CD4-positive, alpha-beta T cell (primary cell): Measurements from ENCODE around the gene PAWR. TPM values are rescaled to one million over a fixed set of nuclear protein-coding genes. Genes with fewer than 3 reads are reported as not detected.

ENCODE experiments used
- ATAC-seq: fragments of 200-7000 bp; cut with Tn5 transposase; one replicate; pipeline ENCODE4 v1.10.0; 2022; ENCODE audit warnings: mild to moderate bottlenecking; ENCODE audit not compliant: poor library complexity
- CTCF ChIA-PET: fragments of 350-600 bp; sonication (Branson Sonifier 250); formaldehyde crosslinking; loops from one replicate; lab custom pipeline; 2021; ENCODE audit warnings: antibody characterized with exemption, inconsistent platforms; lab: Charles Lee
- POLR2A ChIA-PET: fragments of 350-600 bp; sonication (Branson Sonifier 250); formaldehyde crosslinking; loops from one replicate; lab custom pipeline; 2021; ENCODE audit warnings: antibody characterized with exemption, inconsistent platforms; lab: Charles Lee
- DNase-seq, 14 experiments: peaks; one replicate each; pipeline ENCODE4 v3.0.0-alpha.2; 2013 to 2020; ENCODE audit warnings: mixed read lengths in 2 of 14
- H3K27ac ChIP-seq, 2 donors: one replicate each; pipeline versions ENCODE4 v1.5.1 to v1.7.0; 2013; ENCODE audit warnings: low read length in 2 of 2, low read depth in 1 of 2, mild to moderate bottlenecking in 1 of 2
- H3K27me3 ChIP-seq, 2 experiments: 1 replicate in 1 of 2; 2 replicates in 1 of 2; pipeline versions ENCODE4 v1.6.1 to v1.7.0; 2013; ENCODE audit warnings: low read length in 2 of 2, control low read depth in 1 of 2, mild to moderate bottlenecking in 1 of 2, moderate library complexity in 1 of 2; ENCODE audit not compliant: insufficient read depth in 2 of 2, control insufficient read depth in 1 of 2
- H3K36me3 ChIP-seq: one replicate; pipeline ENCODE4 v1.6.1; 2013; ENCODE audit warnings: low read length, control low read depth; ENCODE audit not compliant: insufficient read depth
- H3K4me1 ChIP-seq: one replicate; pipeline ENCODE4 v1.6.1; 2013; ENCODE audit warnings: low read length, control low read depth; ENCODE audit not compliant: insufficient read depth
- H3K4me3 ChIP-seq: one replicate; pipeline ENCODE4 v1.5.1; 2013; ENCODE audit warnings: mild to moderate bottlenecking, low read length, moderate library complexity
- H3K9me3 ChIP-seq, 2 experiments: 1 replicate in 1 of 2; 2 replicates in 1 of 2; pipeline versions ENCODE4 v1.6.1 to v1.7.0; 2013; ENCODE audit warnings: low read length in 2 of 2, mild to moderate bottlenecking in 2 of 2, control low read depth in 1 of 2, moderate library complexity in 1 of 2; ENCODE audit not compliant: control insufficient read depth in 1 of 2, insufficient read depth in 1 of 2
- H3K27ac Mint-ChIP-seq: one replicate; pipeline ENCODE4 v1.8.0; 2020; ENCODE audit warnings: mixed read lengths
- H3K27me3 Mint-ChIP-seq: one replicate; pipeline ENCODE4 v1.8.0; 2021; ENCODE audit warnings: mixed read lengths
- H3K36me3 Mint-ChIP-seq: one replicate; pipeline ENCODE4 v1.8.0; 2021; ENCODE audit warnings: low read depth, mixed read lengths
- H3K4me1 Mint-ChIP-seq: one replicate; pipeline ENCODE4 v1.8.0; 2021; ENCODE audit warnings: low read depth, mixed read lengths
- H3K4me3 Mint-ChIP-seq: one replicate; pipeline ENCODE4 v1.8.0; 2020; ENCODE audit warnings: mild to moderate bottlenecking, mixed read lengths
- H3K9me3 Mint-ChIP-seq: one replicate; pipeline ENCODE4 v1.8.0; 2020; ENCODE audit warnings: mixed read lengths
- CTCF ChIP-seq: fragments of 200-600 bp; IDR thresholded peaks from one replicate; pipeline ENCODE4 v1.8.0; 2022; ENCODE audit warnings: antibody characterized with exemption, mild to moderate bottlenecking
- intact Hi-C, 2 experiments: fragments of 100-400 bp; cut with DNase I in 1 of 2; cut with micrococcal nuclease in 1 of 2; formaldehyde crosslinking; loops; one replicate each; pipeline versions ENCODE4 v1.15.1 to v1.9.0; 2023 to 2025; cut with DNase I, micrococcal nuclease
- total RNA-seq, 174 experiments: library from RNA in 2 of 174; stranded (reverse) in 2 of 174; gene quantifications; one replicate each; pipeline ENCODE4 v1.2.3 and lab custom pipeline; 2021 to 2026

Gene PAWR
- total RNA-seq, 2 experiments from 2014 or later = 1.6 to 3.2 TPM

- Histone ChIP-seq H3K4me3 (no peak overlapping the region), H3K36me3 (no peaks in the 10 kb centered on the region), H3K4me1 (no peaks in the 10 kb centered on the region), H3K27me3 (no peaks in the 10 kb centered on the region), H3K9me3 (no peaks in the 10 kb centered on the region), H3K27ac (no peak overlapping the region)
- H3K27ac Mint-ChIP-seq = no peak overlapping the region
- no peaks in the 10 kb centered on the region for H3K4me1 Mint-ChIP-seq
- ChIA-PET CTCF (no interaction called here), POLR2A (no interaction called here)
- TF ChIP-seq CTCF = no peak
- no peak overlapping the region for H3K4me3 Mint-ChIP-seq
- no peaks in the 10 kb centered on the region for H3K9me3 Mint-ChIP-seq
- H3K36me3 Mint-ChIP-seq = no peaks in the 10 kb centered on the region
- H3K27me3 Mint-ChIP-seq = no peaks in the 10 kb centered on the region
- intact Hi-C loops = no loop called here
- DNase-seq (no peak), ATAC-seq (no peak)
These were observed 93.9 kb downstream of the PAWR start for GRCh38 chr12:79596719-79597350.

GRCh38 chr12:79595273-79595672 is 95.5 kb downstream of the PAWR start:
- Mint-ChIP-seq H3K27ac (no peak overlapping the region), H3K27me3 (no peaks in the 10 kb centered on the region), H3K36me3 (no peaks in the 10 kb centered on the region), H3K4me3 (no peak overlapping the region), H3K9me3 (no peaks in the 10 kb centered on the region), H3K4me1 (no peaks in the 10 kb centered on the region)
- Histone ChIP-seq H3K27me3 (no peaks in the 10 kb centered on the region), H3K4me1 (no peaks in the 10 kb centered on the region), H3K9me3 (no peaks in the 10 kb centered on the region), H3K4me3 (no peak overlapping the region), H3K27ac (no peak overlapping the region), H3K36me3 (no peaks in the 10 kb centered on the region)
- ChIA-PET POLR2A (no interaction called here), CTCF (no interaction called here)
- intact Hi-C loops = no loop called here
- TF ChIP-seq CTCF = no peak
- DNase-seq (no peak), ATAC-seq (no peak)

GRCh38 chr12:79592865-79593264 is 97.9 kb downstream of the PAWR start:
- H3K36me3 Mint-ChIP-seq = no peaks in the 10 kb centered on the region
- POLR2A ChIA-PET = no interaction called here
- H3K4me3 Mint-ChIP-seq = no peak overlapping the region
- no peaks in the 10 kb centered on the region for H3K4me1 Mint-ChIP-seq
- H3K4me1 ChIP-seq = no peaks in the 10 kb centered on the region
- CTCF ChIA-PET = no interaction called here
- no peak overlapping the region for H3K27ac Mint-ChIP-seq
- no peaks in the 10 kb centered on the region for H3K9me3 Mint-ChIP-seq
- DNase-seq (no peak), ATAC-seq (no peak)
- no peaks in the 10 kb centered on the region for H3K36me3 ChIP-seq
- no peaks in the 10 kb centered on the region for H3K27me3 ChIP-seq
- H3K27ac ChIP-seq = no peak overlapping the region
- H3K27me3 Mint-ChIP-seq = no peaks in the 10 kb centered on the region
- H3K4me3 ChIP-seq = no peak overlapping the region
- TF ChIP-seq CTCF = no peak
- intact Hi-C loops = no loop called here
- H3K9me3 ChIP-seq = no peaks in the 10 kb centered on the region
